Stimulated activated CD8-positive, alpha-beta memory T cell treated with anti-CD3 and anti-CD28 coated beads, Interleukin-7, amount 100 ng/mL, for 1 hour (primary cell): ENCODE measurements around the gene AGPS.

ENCODE experiments used
- DNase-seq, 2 donors: peaks; one replicate each; pipeline ENCODE4 v3.0.0-alpha.2; 2020; ENCODE audit warnings: low read depth in 2 of 2

Gene AGPS

DNA sequence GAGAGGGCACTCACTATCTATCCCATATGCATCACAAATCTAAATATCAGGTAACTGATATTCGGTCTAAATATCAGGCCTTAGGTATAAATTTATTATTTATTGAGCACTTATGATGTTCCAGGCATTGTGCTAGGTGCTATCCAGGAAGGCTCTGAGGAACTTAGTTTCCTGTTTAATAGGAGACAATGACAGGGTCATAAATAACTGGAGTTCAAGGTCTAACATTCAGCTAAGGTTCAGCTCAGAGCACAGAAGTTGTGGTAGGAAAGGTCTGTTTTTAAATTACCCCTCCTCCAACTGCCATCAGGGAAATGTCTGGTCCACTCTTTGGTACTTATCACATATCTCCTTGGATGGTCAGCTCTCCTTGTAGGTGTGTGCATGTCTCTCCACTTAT, 193.6 kb downstream of the AGPS start:
- no peak for DNase-seq

DNA sequence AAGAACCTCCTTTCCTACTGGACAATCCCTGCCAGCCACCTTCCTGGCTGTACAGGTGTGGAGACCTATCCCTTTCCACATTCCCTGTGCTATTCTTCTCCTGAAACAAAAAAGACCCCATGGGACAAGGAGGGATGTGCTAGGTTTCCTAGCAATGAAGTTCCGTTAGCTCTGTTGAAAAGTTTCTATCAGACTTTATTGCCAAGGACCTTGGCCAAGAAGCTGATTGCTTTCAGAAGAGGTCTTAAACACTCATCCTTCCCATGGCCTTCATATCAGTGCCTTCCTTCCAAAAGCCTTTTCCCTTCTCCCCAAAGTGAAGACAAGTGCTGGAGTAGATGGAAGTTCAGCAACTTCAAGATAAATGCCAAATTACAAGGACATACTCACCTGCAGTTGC, 194.8 kb downstream of the AGPS start:
- DNase-seq, result no peak

DNA sequence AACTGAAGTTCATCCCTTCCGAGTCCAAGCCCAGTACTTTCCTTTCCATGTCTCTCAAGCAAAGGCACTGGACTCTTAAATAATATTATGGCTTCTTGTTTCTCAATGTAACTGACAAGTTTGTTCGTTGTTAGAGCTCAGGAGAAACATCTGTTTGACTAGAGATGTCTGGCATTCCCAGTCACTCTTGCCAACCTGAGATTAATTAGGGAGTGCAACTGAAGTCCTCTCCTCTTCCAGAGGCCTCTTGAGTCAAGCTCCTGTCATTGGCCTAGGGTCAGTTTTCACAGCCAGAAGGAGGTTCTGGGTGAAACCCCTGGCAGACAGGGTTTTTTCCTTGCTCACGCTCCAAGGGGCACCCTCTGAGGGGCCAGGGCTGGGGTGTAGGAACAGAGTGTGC, 196.1 kb downstream of the AGPS start:
- no peak for DNase-seq

DNA sequence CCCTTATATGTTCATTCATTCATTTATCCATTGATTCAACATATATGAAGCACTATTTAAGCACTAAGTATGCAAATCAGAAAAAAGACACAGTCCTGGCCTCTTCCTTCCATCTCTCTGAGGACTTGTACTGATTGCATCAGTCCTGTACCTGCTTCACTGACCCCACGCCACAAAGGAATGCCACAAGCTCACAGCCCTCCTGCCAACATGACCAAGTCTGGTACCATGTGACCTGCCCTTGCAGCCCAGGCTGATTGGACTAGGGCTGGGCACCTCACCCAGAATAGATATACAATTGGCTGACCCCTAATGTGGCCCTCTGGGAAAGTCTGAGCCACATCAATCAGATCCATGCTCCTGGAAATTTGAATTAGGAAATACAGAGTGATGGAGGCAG, 196.6 kb downstream of the AGPS start:
- no peak for DNase-seq

DNA sequence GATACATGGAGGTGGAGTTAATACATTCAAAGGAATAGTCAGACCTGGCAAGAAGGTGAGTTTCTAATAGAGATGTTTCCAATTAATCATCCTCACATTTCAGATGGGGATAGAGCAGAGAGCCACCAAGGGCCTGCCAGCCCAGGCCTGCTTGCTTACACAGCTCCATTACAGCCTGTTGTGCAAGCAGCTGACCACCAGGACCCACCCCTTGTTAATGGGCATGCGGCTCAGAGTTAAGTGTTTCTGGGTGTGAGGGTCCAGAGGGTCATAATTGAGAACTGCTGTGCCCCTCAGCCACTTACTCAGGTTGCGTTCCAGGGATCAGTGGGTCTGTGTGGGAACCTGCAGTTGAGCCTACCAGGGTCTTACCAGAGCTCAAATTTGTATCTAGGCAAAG, 199.8 kb downstream of the AGPS start:
- no peak for DNase-seq

DNA sequence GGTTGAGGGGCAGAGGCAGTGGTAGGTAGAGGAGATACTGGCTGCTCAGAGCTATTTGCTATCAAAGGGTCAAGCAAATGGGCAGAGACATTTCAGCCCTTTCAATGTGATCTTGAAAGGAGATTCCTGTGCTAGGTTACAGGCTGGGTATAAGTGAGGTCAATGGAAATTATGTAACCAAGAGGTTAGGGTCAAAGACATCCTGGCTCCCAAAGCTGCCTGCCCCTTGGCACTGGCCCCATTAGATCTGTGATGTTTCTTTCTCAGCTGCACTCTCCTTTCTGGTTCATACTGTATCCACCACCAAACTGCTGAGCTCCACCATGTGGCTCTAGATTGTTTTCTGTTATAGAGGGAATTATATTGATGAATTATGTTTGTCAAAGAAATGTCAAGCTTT, 200.4 kb downstream of the AGPS start:
- no peak for DNase-seq

DNA sequence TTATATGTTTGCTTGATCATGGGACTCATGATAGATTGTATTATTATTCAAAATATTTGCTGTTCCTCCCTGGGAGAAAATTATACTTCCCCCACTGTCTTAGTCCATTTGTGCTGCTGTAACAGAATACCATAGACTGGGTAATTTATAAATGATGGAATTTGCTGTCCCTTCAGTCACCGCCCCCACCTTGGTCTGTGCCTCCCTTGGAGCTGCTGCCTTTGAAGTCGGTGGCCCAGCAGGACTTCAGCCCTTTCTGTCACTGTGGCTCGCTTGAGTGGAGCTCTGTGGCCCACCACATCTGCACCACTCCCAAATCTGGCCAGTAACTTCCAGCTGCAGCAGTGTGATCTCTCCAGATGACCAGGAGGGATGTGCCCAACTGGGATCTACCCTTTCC, 200.8 kb downstream of the AGPS start:
- no peak for DNase-seq
